ENCODE measurements around the gene VPS36.
"Not testable (repeated sequence)": the region's sequence is repeated elsewhere in the genome, so short reads cannot be mapped to it uniquely, and the experiment has no call there.

Gene VPS36

GRCh38 chr13:52414051-52414450, 36.4 kb downstream of the VPS36 start:
- no peak overlapping the region for H3K27ac ChIP-seq (ENCODE audit: insufficient read depth in 1 of 2, low read depth in 1 of 2, low read length in 2 of 2, poor library complexity in 1 of 2, severe bottlenecking in 2 of 2)
- ChIA-PET CTCF (interaction anchor here (1.2 kb wide), 1 partner anchor 9 kb away, joined by 4 read pairs; no protein-coding TSS in a partner anchor), POLR2A (no interaction called here)
- H3K36me3 ChIP-seq (ENCODE audit: control insufficient read depth in 4 of 4, insufficient read depth in 4 of 4, low read length in 3 of 4): peaks cover 30 to 61% (median 47%) of the 10 kb centered on the region in 4 experiments
- no peak overlapping the region for H3K4me3 ChIP-seq (ENCODE audit: control insufficient read depth in 1 of 7, extremely low read depth in 1 of 7, insufficient read depth in 4 of 7, low read depth in 2 of 7, low read length in 6 of 7)
- H3K4me1 ChIP-seq (ENCODE audit: control extremely low read depth in 1 of 4, control insufficient read depth in 4 of 4, insufficient read depth in 4 of 4, low read length in 3 of 4): peaks cover 0 to 2% (median 0%) of the 10 kb centered on the region in 4 experiments
- H3K9me3 ChIP-seq (ENCODE audit: control extremely low read depth in 1 of 5, control insufficient read depth in 4 of 5, insufficient read depth in 2 of 5, low read depth in 1 of 5, low read length in 4 of 5): no peaks in the 10 kb centered on the region
- H3K27me3 ChIP-seq (replicated peaks in 2 of 5; ENCODE audit: control insufficient read depth in 4 of 5, insufficient read depth in 5 of 5, low read length in 4 of 5): no peaks in the 10 kb centered on the region
- no peak for DNase-seq
- WGBS (ENCODE audit: insufficient coverage): no CpG with 5 or more reads among the region's 1 CpG

DNA sequence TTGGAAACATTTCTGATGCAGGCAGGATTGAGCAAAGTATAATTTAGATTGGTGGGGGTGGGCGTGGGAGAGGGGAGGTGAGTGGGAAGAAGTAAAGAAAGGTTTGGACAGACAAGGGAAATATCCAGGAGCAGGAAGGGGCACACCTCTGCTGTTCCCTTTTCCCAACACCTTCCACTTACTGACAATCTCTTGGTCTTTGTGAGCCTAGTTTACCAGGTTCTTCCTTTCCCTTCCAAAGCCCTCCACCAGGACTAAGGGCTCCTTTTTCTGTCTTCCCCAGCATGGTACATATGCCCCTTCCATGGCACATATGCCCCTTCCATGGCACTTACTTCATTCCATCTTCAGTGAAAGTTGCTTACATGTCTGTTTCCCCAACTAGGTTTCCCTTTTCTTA, 38.3 kb downstream of the VPS36 start:
- Histone ChIP-seq H3K27me3 (replicated peaks in 2 of 5; ENCODE audit: control insufficient read depth in 4 of 5, insufficient read depth in 5 of 5, low read length in 4 of 5) (no peaks in the 10 kb centered on the region), H3K27ac (ENCODE audit: insufficient read depth in 1 of 2, low read depth in 1 of 2, low read length in 2 of 2, poor library complexity in 1 of 2, severe bottlenecking in 2 of 2) (no peak overlapping the region), H3K4me1 (ENCODE audit: control extremely low read depth in 1 of 4, control insufficient read depth in 4 of 4, insufficient read depth in 4 of 4, low read length in 3 of 4) (peaks cover 0 to 2% (median 0%) of the 10 kb centered on the region in 4 experiments), H3K4me3 (ENCODE audit: control insufficient read depth in 1 of 7, extremely low read depth in 1 of 7, insufficient read depth in 4 of 7, low read depth in 2 of 7, low read length in 6 of 7) (no peak overlapping the region), H3K9me3 (ENCODE audit: control extremely low read depth in 1 of 5, control insufficient read depth in 4 of 5, insufficient read depth in 2 of 5, low read depth in 1 of 5, low read length in 4 of 5) (no peaks in the 10 kb centered on the region), H3K36me3 (ENCODE audit: control insufficient read depth in 4 of 4, insufficient read depth in 4 of 4, low read length in 3 of 4) (peaks cover 23 to 47% (median 38%) of the 10 kb centered on the region in 4 experiments)
- DNase-seq: no peak
- POLR2A ChIA-PET: no interaction called here
- CTCF ChIA-PET: interaction anchor here (1.5 kb wide), 1 partner anchor 38 kb away, joined by 4 read pairs; the partner anchor contains the start of gene VPS36
- WGBS (ENCODE audit: insufficient coverage): no CpG with 5 or more reads among the region's 1 CpG

GRCh38 chr13:52411629-52412028, 38.8 kb downstream of the VPS36 start:
- WGBS (ENCODE audit: insufficient coverage): 100% methylated on average over 3 of the region's 4 CpGs

DNA sequence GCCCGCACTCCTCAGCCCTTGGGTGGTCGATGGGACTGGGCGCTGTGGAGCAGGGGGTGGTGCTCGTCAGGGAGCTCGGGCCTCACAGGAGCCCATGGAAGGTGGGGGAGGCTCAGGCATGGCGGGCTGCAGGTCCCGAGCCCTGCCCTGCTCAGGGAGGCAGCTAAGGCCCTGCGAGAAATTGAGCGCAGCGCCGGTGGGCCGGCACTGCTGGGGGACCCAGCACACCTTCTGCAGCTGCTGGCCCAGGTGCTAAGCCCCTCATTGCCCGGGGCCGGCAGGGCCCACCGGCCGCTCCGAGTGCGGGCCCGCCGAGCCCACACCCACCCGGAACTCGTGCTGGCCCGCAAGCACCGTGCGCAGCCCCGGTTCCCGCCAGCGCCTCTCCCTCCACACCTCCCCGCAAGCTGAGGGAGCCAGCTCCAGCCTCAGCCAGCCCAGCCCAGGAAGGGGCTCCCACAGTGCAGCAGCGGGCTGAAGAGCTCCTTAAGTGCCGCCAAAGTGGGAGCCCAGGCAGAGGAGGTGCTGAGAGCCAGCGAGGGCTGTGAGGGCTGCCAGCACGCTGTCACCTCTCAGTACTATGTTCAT, 42.3 kb downstream of the VPS36 start:
- DNase-seq; H3K4me3 ChIP-seq (ENCODE audit: control insufficient read depth in 1 of 7, extremely low read depth in 1 of 7, insufficient read depth in 4 of 7, low read depth in 2 of 7, low read length in 6 of 7); H3K9me3 ChIP-seq (ENCODE audit: control extremely low read depth in 1 of 5, control insufficient read depth in 4 of 5, insufficient read depth in 2 of 5, low read depth in 1 of 5, low read length in 4 of 5); POLR2A ChIA-PET; H3K27ac ChIP-seq (ENCODE audit: insufficient read depth in 1 of 2, low read depth in 1 of 2, low read length in 2 of 2, poor library complexity in 1 of 2, severe bottlenecking in 2 of 2): not testable (repeated sequence)
- CTCF ChIA-PET: interaction anchor here (1.3 to 2.1 kb wide), 2 partner anchors 8 to 42 kb away, joined by 8 read pairs; partner anchors contain the start of gene VPS36
- peaks cover 3 to 16% (median 5%) of the 10 kb centered on the region in 5 experiments for H3K27me3 ChIP-seq (replicated peaks in 2 of 5; ENCODE audit: control insufficient read depth in 4 of 5, insufficient read depth in 5 of 5, low read length in 4 of 5)
- 89% methylated on average over 24 of the region's 33 CpGs for WGBS (ENCODE audit: insufficient coverage)
- H3K36me3 ChIP-seq (ENCODE audit: control insufficient read depth in 4 of 4, insufficient read depth in 4 of 4, low read length in 3 of 4): peaks cover 10 to 17% (median 13%) of the 10 kb centered on the region in 4 experiments
- H3K4me1 ChIP-seq (ENCODE audit: control extremely low read depth in 1 of 4, control insufficient read depth in 4 of 4, insufficient read depth in 4 of 4, low read length in 3 of 4): peaks cover 0 to 23% (median 22%) of the 10 kb centered on the region in 4 experiments

More at GRCh38 chr13:52411629-52412028, 38.8 kb downstream of the VPS36 start:
- Histone ChIP-seq H3K4me1 (ENCODE audit: control extremely low read depth in 1 of 4, control insufficient read depth in 4 of 4, insufficient read depth in 4 of 4, low read length in 3 of 4) (no peaks in the 10 kb centered on the region), H3K4me3 (ENCODE audit: control insufficient read depth in 1 of 7, extremely low read depth in 1 of 7, insufficient read depth in 4 of 7, low read depth in 2 of 7, low read length in 6 of 7) (no peak overlapping the region), H3K27me3 (replicated peaks in 2 of 5; ENCODE audit: control insufficient read depth in 4 of 5, insufficient read depth in 5 of 5, low read length in 4 of 5) (no peaks in the 10 kb centered on the region), H3K27ac (ENCODE audit: insufficient read depth in 1 of 2, low read depth in 1 of 2, low read length in 2 of 2, poor library complexity in 1 of 2, severe bottlenecking in 2 of 2) (no peak overlapping the region), H3K36me3 (ENCODE audit: control insufficient read depth in 4 of 4, insufficient read depth in 4 of 4, low read length in 3 of 4) (peaks cover 22 to 42% (median 35%) of the 10 kb centered on the region in 4 experiments), H3K9me3 (ENCODE audit: control extremely low read depth in 1 of 5, control insufficient read depth in 4 of 5, insufficient read depth in 2 of 5, low read depth in 1 of 5, low read length in 4 of 5) (no peaks in the 10 kb centered on the region)
- no peak for DNase-seq
- ChIA-PET CTCF (no interaction called here), POLR2A (no interaction called here)

- CTCF ChIA-PET: interaction anchor here (1.0 to 2.1 kb wide), 4 partner anchors 8 to 43 kb away, joined by 3 to 8 read pairs (median 6); partner anchors contain the start of gene VPS36
- H3K9me3 ChIP-seq (ENCODE audit: control extremely low read depth in 1 of 5, control insufficient read depth in 4 of 5, insufficient read depth in 2 of 5, low read depth in 1 of 5, low read length in 4 of 5); POLR2A ChIA-PET; H3K27ac ChIP-seq (ENCODE audit: insufficient read depth in 1 of 2, low read depth in 1 of 2, low read length in 2 of 2, poor library complexity in 1 of 2, severe bottlenecking in 2 of 2); DNase-seq; H3K4me3 ChIP-seq (ENCODE audit: control insufficient read depth in 1 of 7, extremely low read depth in 1 of 7, insufficient read depth in 4 of 7, low read depth in 2 of 7, low read length in 6 of 7): not testable (repeated sequence)
- Histone ChIP-seq H3K27me3 (replicated peaks in 2 of 5; ENCODE audit: control insufficient read depth in 4 of 5, insufficient read depth in 5 of 5, low read length in 4 of 5) (peaks cover 3 to 16% (median 5%) of the 10 kb centered on the region in 5 experiments), H3K4me1 (ENCODE audit: control extremely low read depth in 1 of 4, control insufficient read depth in 4 of 4, insufficient read depth in 4 of 4, low read length in 3 of 4) (peaks cover 0 to 23% (median 22%) of the 10 kb centered on the region in 4 experiments), H3K36me3 (ENCODE audit: control insufficient read depth in 4 of 4, insufficient read depth in 4 of 4, low read length in 3 of 4) (peaks cover 8 to 12% (median 10%) of the 10 kb centered on the region in 4 experiments)
- 95% methylated on average over 11 of the region's 12 CpGs for WGBS (ENCODE audit: insufficient coverage)
Observed at GRCh38 chr13:52407436-52407835, 43.0 kb downstream of the VPS36 start.

DNA sequence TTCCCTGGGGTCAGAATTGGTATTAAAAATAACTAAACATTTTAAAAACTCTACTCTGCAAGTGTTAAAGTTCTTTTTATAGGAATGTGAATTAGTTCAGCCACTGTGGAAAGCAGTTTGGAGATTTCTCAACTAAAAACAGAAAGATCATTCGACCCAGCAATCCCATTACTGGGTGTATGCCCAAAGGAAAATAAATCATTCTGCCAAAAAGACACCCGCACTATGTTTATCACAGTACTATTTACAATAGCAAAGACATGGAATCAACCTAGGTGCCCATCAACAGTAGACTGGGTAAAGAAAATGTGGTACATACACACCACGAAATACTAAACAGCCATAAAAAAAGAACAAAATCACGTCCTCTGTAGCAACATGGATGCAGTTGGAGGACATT, 43.8 kb downstream of the VPS36 start:
- Histone ChIP-seq H3K36me3 (ENCODE audit: control insufficient read depth in 4 of 4, insufficient read depth in 4 of 4, low read length in 3 of 4) (peaks cover 4 to 6% (median 4%) of the 10 kb centered on the region in 4 experiments), H3K27me3 (replicated peaks in 2 of 5; ENCODE audit: control insufficient read depth in 4 of 5, insufficient read depth in 5 of 5, low read length in 4 of 5) (peaks cover 3 to 16% (median 5%) of the 10 kb centered on the region in 5 experiments), H3K4me3 (ENCODE audit: control insufficient read depth in 1 of 7, extremely low read depth in 1 of 7, insufficient read depth in 4 of 7, low read depth in 2 of 7, low read length in 6 of 7) (peak overlapping the region in 3 of 7 experiments; percentile 53 to 78 (median 74)), H3K4me1 (ENCODE audit: control extremely low read depth in 1 of 4, control insufficient read depth in 4 of 4, insufficient read depth in 4 of 4, low read length in 3 of 4) (peaks cover 0 to 23% (median 22%) of the 10 kb centered on the region in 4 experiments), H3K9me3 (ENCODE audit: control extremely low read depth in 1 of 5, control insufficient read depth in 4 of 5, insufficient read depth in 2 of 5, low read depth in 1 of 5, low read length in 4 of 5) (no peaks in the 10 kb centered on the region), H3K27ac (ENCODE audit: insufficient read depth in 1 of 2, low read depth in 1 of 2, low read length in 2 of 2, poor library complexity in 1 of 2, severe bottlenecking in 2 of 2) (no peak overlapping the region)
- ChIA-PET POLR2A (no interaction called here), CTCF (interaction anchor here (1.1 to 2.1 kb wide), 3 partner anchors 9 to 44 kb away, joined by 5 to 8 read pairs (median 8); partner anchors contain the start of gene VPS36)
- DNase-seq: no peak
- 100% methylated on average over 1 of the region's 4 CpGs for WGBS (ENCODE audit: insufficient coverage)
